ENCODE measurements around the gene PTPRT. TPM values are rescaled to one million over a fixed set of nuclear protein-coding genes. Genes with fewer than 3 reads are reported as not detected.

PTPRT gene
- total and polyA plus RNA-seq, 12 donors, result 0.05 to 0.34 (median 0.16) TPM; not detected in 1

- H3K4me1 ChIP-seq (replicated peaks in 1 of 2), result no peaks in the 10 kb centered on the region
- no peak for DNase-seq
- TF ChIP-seq CTCF (IDR thresholded peaks at IDR 0.05), result no peak
- H3K27me3 ChIP-seq, result no peaks in the 10 kb centered on the region
- H3K27ac ChIP-seq, result no peak overlapping the region
- WGBS, 4 donors, result 49 to 57% (median 52%) methylated on average over 3 of the region's 3 CpGs
- H3K9me3 ChIP-seq (replicated peaks in 1 of 3), result no peaks in the 10 kb centered on the region
- intact Hi-C loops (cut with DNase I), result no loop called here
- H3K36me3 ChIP-seq (replicated peaks in 1 of 2), result no peaks in the 10 kb centered on the region
- H3K4me3 ChIP-seq, result no peak overlapping the region
Measured at GRCh38 chr20:42646250-42646649, 543.5 kb downstream of the PTPRT start.

- no peaks in the 10 kb centered on the region for H3K9me3 ChIP-seq (replicated peaks in 1 of 3)
- intact Hi-C loops (cut with DNase I), result no loop called here
- no peak overlapping the region for H3K4me3 ChIP-seq
- no peak overlapping the region for H3K27ac ChIP-seq
- no peak for TF ChIP-seq CTCF (IDR thresholded peaks at IDR 0.05)
- no peak for TF ChIP-seq POLR2A (IDR thresholded peaks at IDR 0.05)
- WGBS, 4 donors, result 55 to 86% (median 70%) methylated on average over 1 of the region's 1 CpG
- no peaks in the 10 kb centered on the region for H3K4me1 ChIP-seq (replicated peaks in 1 of 2)
- DNase-seq, result no peak
- no peaks in the 10 kb centered on the region for H3K36me3 ChIP-seq (replicated peaks in 1 of 2)
- H3K27me3 ChIP-seq, result no peaks in the 10 kb centered on the region
Measured at GRCh38 chr20:42641886-42642285, 547.8 kb downstream of the PTPRT start.

- H3K36me3 ChIP-seq (replicated peaks in 1 of 2), result no peaks in the 10 kb centered on the region
- no peaks in the 10 kb centered on the region for H3K4me1 ChIP-seq (replicated peaks in 1 of 2)
- WGBS, 4 donors, result 62 to 72% (median 67%) methylated on average over 5 of the region's 5 CpGs
- DNase-seq, result no peak
- TF ChIP-seq CTCF (IDR thresholded peaks at IDR 0.05) (no peak), POLR2A (IDR thresholded peaks at IDR 0.05) (no peak)
- H3K27ac ChIP-seq, result no peak overlapping the region
- no peak overlapping the region for H3K4me3 ChIP-seq
- H3K9me3 ChIP-seq (replicated peaks in 1 of 3), result no peaks in the 10 kb centered on the region
- H3K27me3 ChIP-seq, result no peaks in the 10 kb centered on the region
- intact Hi-C loops (cut with DNase I), result no loop called here
Measured at GRCh38 chr20:42639140-42639539, 550.6 kb downstream of the PTPRT start.

GRCh38 chr20:42635699-42636411 is 553.9 kb downstream of the PTPRT start:
- no peak overlapping the region for H3K27ac ChIP-seq
- H3K9me3 ChIP-seq (replicated peaks in 1 of 3), result no peaks in the 10 kb centered on the region
- TF ChIP-seq POLR2A (IDR thresholded peaks at IDR 0.05) (no peak), CTCF (IDR thresholded peaks at IDR 0.05) (no peak)
- WGBS, 4 donors, result 69 to 79% (median 73%) methylated on average over 6 of the region's 6 CpGs
- H3K36me3 ChIP-seq (replicated peaks in 1 of 2), result no peaks in the 10 kb centered on the region
- H3K4me1 ChIP-seq (replicated peaks in 1 of 2), result no peaks in the 10 kb centered on the region
- H3K27me3 ChIP-seq, result no peaks in the 10 kb centered on the region
- H3K4me3 ChIP-seq, result no peak overlapping the region
- intact Hi-C loops (cut with DNase I), result no loop called here
- no peak for DNase-seq
